GM12872 (cell line): ENCODE results near the gene OR5K2.

Source experiments
- CTCF ChIP-seq: IDR thresholded peaks from 3 replicates; pipeline ENCODE4 v1.5.1; 2011; ENCODE audit warnings: low read depth, mild to moderate bottlenecking, low read length, moderate library complexity; ENCODE audit not compliant: insufficient read depth

The OR5K2 gene

DNA sequence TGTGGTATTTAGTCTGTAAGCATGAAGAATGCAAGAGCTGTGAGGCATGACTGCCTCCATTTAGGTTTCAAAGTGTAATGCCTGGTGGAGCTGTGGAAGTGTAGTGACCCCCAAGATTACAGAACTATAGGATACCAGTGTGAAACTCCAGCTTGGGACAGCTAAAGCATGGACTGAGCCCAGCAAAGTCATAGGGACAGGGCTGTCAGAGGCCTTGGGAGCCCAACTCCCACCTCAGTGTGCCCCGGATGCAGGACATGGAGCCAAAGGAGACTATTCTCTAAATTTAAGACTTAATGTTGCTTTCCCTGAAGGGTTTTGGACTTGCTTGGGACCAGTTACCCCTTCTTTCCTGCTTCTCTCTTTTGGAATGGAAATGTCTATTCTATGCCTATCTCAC is 45.1 kb downstream of the OR5K2 start:
- no peak for TF ChIP-seq CTCF

GRCh38 chr3:98545940-98546339 is 48.5 kb downstream of the OR5K2 start:
- TF ChIP-seq CTCF = no peak
